OCI-LY1 (cell line): ENCODE results near the gene TSHZ3.

ENCODE experiments used
- H2AFZ ChIP-seq: fragments of 200-600 bp; sonication (generic), shearing (Covaris generic); 2 replicates; pipeline ENCODE4 v1.6.0; 2014; ENCODE audit warnings: antibody characterized with exemption, mild to moderate bottlenecking, low read length
- H3F3A ChIP-seq: fragments of 200-600 bp; sonication (generic), shearing (Covaris generic); 2 replicates; pipeline ENCODE4 v1.6.0; 2014; ENCODE audit warnings: mild to moderate bottlenecking, antibody characterized with exemption, low read length, moderate library complexity; ENCODE audit not compliant: insufficient read depth
- H3K27ac ChIP-seq: fragments of 200-600 bp; sonication (generic); 2 replicates; pipeline ENCODE4 v1.5.1; 2014; ENCODE audit warnings: low read length, mixed run types, mild to moderate bottlenecking, low read depth; ENCODE audit not compliant: poor library complexity, severe bottlenecking
- H3K27me3 ChIP-seq: fragments of 200-600 bp; sonication (generic); 2 replicates; pipeline ENCODE4 v1.6.0; 2014; ENCODE audit warnings: antibody characterized with exemption, mild to moderate bottlenecking, low read length, moderate library complexity; ENCODE audit not compliant: insufficient read depth
- H3K36me3 ChIP-seq: fragments of 200-600 bp; sonication (generic); 2 replicates; pipeline ENCODE4 v1.6.1; 2014; ENCODE audit warnings: mild to moderate bottlenecking, antibody characterized with exemption, low read length, moderate library complexity, mixed read lengths; ENCODE audit not compliant: insufficient read depth
- H3K4me1 ChIP-seq: fragments of 200-600 bp; sonication (generic); 2 replicates; pipeline ENCODE4 v1.5.1; 2014; ENCODE audit warnings: mild to moderate bottlenecking, low read length, moderate library complexity; ENCODE audit not compliant: insufficient read depth, severe bottlenecking
- H3K4me2 ChIP-seq: fragments of 200-600 bp; sonication (generic), shearing (Covaris generic); 2 replicates; pipeline ENCODE4 v1.6.1; 2014; ENCODE audit warnings: low read length
- H3K4me3 ChIP-seq: fragments of 200-600 bp; sonication (generic); 2 replicates; pipeline ENCODE4 v1.5.1; 2014; ENCODE audit warnings: low read length, low read depth, mild to moderate bottlenecking, mixed read lengths; ENCODE audit not compliant: poor library complexity, severe bottlenecking
- H3K79me2 ChIP-seq: fragments of 200-600 bp; shearing (Covaris generic); 2 replicates; pipeline ENCODE4 v1.6.1; 2016; ENCODE audit warnings: mixed run types, low read length, mixed read lengths; ENCODE audit not compliant: insufficient read depth
- H3K9ac ChIP-seq: fragments of 200-600 bp; sonication (generic), shearing (Covaris generic); 2 replicates; pipeline ENCODE4 v1.6.1; 2014; ENCODE audit warnings: mild to moderate bottlenecking, low read length, mixed read lengths
- H3K9me2 ChIP-seq: fragments of 200-600 bp; sonication (generic), shearing (Covaris generic); 2 replicates; pipeline ENCODE4 v1.6.1; 2014; ENCODE audit warnings: low read depth, mild to moderate bottlenecking, low read length, mixed read lengths
- H3K9me3 ChIP-seq: fragments of 200-600 bp; shearing (Covaris generic); 2 replicates; pipeline ENCODE4 v1.6.1; 2014; ENCODE audit warnings: low read length, mixed read lengths
- H4K20me1 ChIP-seq: fragments of 200-600 bp; sonication (generic), shearing (Covaris generic); 2 replicates; pipeline ENCODE4 v1.6.0; 2016; ENCODE audit warnings: mild to moderate bottlenecking, low read length; ENCODE audit not compliant: insufficient read depth
- EZH2 ChIP-seq: fragments of 200-600 bp; sonication (generic), shearing (Covaris generic); IDR thresholded peaks from 2 replicates; pipeline ENCODE4 v1.8.0; 2017; ENCODE audit warnings: borderline replicate concordance, mixed run types, mild to moderate bottlenecking, antibody characterized with exemption, low read length, moderate library complexity, mixed read lengths
- TF ChIP-seq, protein P1 (sequence below): fragments of 200-600 bp; sonication (generic), shearing (Covaris generic); IDR thresholded peaks from 2 replicates; pipeline ENCODE4 v1.5.1; 2017; ENCODE audit warnings: mild to moderate bottlenecking, antibody characterized with exemption, low read length, moderate library complexity, mixed read lengths

TSHZ3 gene

DNA sequence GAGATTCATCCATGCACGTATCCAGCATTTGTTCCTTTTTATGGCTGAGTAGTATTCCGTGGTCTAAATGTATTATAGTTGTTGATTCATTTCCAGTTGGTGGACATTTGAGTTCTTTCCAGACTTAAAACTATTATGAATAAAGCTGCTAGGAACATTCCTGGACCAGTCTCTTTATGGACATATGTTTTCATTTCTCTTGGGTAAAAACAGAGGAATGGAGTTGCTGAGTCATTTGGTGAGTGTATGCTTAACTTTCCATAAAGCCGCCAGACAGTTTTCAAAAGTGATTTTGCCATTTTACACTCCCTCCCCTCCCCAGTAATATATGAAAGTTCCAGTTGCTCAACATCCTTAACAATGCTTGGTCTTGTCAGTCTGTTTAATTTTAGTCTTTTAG is 116.4 kb downstream of the TSHZ3 start:
- Histone ChIP-seq H2AFZ (no peak overlapping the region), H3K9ac (no peak overlapping the region), H4K20me1 (no peaks in the 10 kb centered on the region), H3K4me2 (no peak overlapping the region), H3F3A (no peaks in the 10 kb centered on the region), H3K27ac (no peak overlapping the region), H3K4me3 (no peak overlapping the region), H3K27me3 (no peaks in the 10 kb centered on the region), H3K79me2 (no peaks in the 10 kb centered on the region), H3K36me3 (no peaks in the 10 kb centered on the region), H3K9me2 (peaks cover 2% of the 10 kb centered on the region; the same call in 1 of the 2 replicates), H3K9me3 (no peaks in the 10 kb centered on the region), H3K4me1 (no peaks in the 10 kb centered on the region)
- TF ChIP-seq, protein P1, sequence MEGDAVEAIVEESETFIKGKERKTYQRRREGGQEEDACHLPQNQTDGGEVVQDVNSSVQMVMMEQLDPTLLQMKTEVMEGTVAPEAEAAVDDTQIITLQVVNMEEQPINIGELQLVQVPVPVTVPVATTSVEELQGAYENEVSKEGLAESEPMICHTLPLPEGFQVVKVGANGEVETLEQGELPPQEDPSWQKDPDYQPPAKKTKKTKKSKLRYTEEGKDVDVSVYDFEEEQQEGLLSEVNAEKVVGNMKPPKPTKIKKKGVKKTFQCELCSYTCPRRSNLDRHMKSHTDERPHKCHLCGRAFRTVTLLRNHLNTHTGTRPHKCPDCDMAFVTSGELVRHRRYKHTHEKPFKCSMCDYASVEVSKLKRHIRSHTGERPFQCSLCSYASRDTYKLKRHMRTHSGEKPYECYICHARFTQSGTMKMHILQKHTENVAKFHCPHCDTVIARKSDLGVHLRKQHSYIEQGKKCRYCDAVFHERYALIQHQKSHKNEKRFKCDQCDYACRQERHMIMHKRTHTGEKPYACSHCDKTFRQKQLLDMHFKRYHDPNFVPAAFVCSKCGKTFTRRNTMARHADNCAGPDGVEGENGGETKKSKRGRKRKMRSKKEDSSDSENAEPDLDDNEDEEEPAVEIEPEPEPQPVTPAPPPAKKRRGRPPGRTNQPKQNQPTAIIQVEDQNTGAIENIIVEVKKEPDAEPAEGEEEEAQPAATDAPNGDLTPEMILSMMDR, result no peak
- TF ChIP-seq EZH2, result no peak

DNA sequence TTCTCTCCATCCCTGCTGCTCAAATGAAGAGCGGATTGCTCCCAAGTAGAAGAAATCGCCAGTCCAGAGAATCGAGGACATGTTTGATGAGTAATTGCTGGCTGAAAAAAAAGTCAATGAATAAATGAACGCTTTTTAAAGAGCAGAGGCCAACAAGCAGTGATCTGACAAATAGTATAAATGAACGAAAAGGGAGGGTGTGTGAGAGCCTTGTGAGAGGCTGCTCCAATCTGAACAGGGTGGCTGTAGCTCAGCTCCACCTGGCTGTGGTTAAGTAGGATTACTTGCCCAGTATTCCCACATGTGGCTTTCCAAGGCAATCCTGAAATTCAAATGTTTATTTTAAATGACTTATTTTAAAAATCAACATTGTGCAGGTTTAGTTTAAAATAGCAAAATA is 117.1 kb downstream of the TSHZ3 start:
- Histone ChIP-seq H3K4me1 (no peaks in the 10 kb centered on the region), H3K27ac (no peak overlapping the region), H3K4me2 (no peak overlapping the region), H3K4me3 (no peak overlapping the region), H2AFZ (no peak overlapping the region), H3K9me3 (no peaks in the 10 kb centered on the region), H3F3A (no peaks in the 10 kb centered on the region), H3K9ac (no peak overlapping the region), H3K79me2 (no peaks in the 10 kb centered on the region), H3K9me2 (no peaks in the 10 kb centered on the region), H4K20me1 (no peaks in the 10 kb centered on the region), H3K36me3 (no peaks in the 10 kb centered on the region), H3K27me3 (no peaks in the 10 kb centered on the region)
- no peak for TF ChIP-seq EZH2
- TF ChIP-seq, protein P1, result no peak

DNA sequence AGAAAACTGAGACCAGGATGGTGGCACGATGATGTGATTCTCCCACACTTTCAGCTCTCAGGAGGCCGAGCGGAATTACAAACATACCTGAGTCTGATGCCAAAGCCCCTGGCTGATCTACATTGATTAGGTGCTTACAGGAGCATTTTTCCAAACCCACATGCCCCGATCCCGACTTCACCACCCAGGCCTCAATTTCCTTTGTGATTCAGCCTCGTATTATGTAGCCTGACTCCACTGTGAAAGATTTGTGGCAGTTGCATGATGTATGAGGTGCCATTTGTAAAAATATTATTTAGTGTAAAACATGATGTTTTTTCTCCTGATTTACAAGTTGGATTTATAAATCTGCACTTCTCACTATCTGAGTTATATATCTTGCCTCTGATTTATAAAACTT is 118.0 kb downstream of the TSHZ3 start:
- no peak for TF ChIP-seq EZH2
- TF ChIP-seq, protein P1, result no peak
- Histone ChIP-seq H3K4me1 (no peaks in the 10 kb centered on the region), H4K20me1 (no peaks in the 10 kb centered on the region)

More for the DNA sequence above, 118.0 kb downstream of the TSHZ3 start:
- Histone ChIP-seq H3K79me2 (no peaks in the 10 kb centered on the region), H3K9me2 (no peaks in the 10 kb centered on the region), H2AFZ (no peak overlapping the region), H3K4me2 (no peak overlapping the region), H3K4me3 (no peak overlapping the region), H3K9me3 (no peaks in the 10 kb centered on the region), H3K9ac (no peak overlapping the region), H3K36me3 (no peaks in the 10 kb centered on the region), H3K27ac (no peak overlapping the region), H3K27me3 (no peaks in the 10 kb centered on the region), H3F3A (no peaks in the 10 kb centered on the region)
